ENCODE results near the gene IMPA2.
"Not testable (repeated sequence)": the region's sequence is repeated elsewhere in the genome, so short reads cannot be mapped to it uniquely, and the experiment has no call there.

IMPA2 gene

DNA sequence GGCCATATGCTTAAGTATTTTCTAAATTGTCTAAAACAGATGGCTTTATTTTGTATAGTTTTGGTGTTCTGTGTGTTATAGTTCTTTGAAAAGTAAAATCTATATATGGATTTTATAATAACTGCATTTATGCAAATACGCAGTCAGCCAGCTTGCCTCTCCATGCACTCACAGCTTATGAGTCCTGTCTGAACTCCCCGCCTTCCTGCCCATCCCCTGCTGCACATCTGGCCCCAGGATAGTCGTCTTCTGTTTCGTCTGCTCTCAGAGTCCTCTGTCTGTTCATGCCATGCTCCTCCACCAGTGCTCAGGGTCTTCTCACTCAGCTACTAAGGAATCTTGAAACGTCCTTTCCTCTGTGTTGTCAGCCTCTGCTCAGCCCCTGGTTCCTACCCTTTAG lies 84.1 kb downstream of the IMPA2 start:
- Histone ChIP-seq H4K5ac (ENCODE audit: low read length) (no peak overlapping the region), H2BK5ac (ENCODE audit: low read length) (no peak overlapping the region)
- WGBS (ENCODE audit: extremely low coverage, insufficient coverage, low lambda C conversion rate): no CpG with 5 or more reads among the region's 5 CpGs

GRCh38 chr18:12066910-12067511 lies 85.7 kb downstream of the IMPA2 start:
- no peaks in the 10 kb centered on the region for H3K79me1 ChIP-seq (ENCODE audit: low read length)
- H2BK5ac ChIP-seq (ENCODE audit: low read length): no peak overlapping the region
- H2BK120ac ChIP-seq (ENCODE audit: low read depth, low read length): no peak overlapping the region
- no peak overlapping the region for H3K27ac ChIP-seq (ENCODE audit: low read depth, low read length)
- no peak overlapping the region for H3K4ac ChIP-seq (ENCODE audit: low read depth, low read length)
- H3K79me2 ChIP-seq (ENCODE audit: control insufficient read depth, insufficient read depth, low read length): no peaks in the 10 kb centered on the region
- WGBS (ENCODE audit: extremely low coverage, insufficient coverage, low lambda C conversion rate): no CpG with 5 or more reads among the region's 47 CpGs
- no peak overlapping the region for H3K23ac ChIP-seq (ENCODE audit: low read length)
- H3K4me2 ChIP-seq (ENCODE audit: low read length): no peak overlapping the region
- DNase-seq: no peak
- H3K56ac ChIP-seq (ENCODE audit: low read length): no peak overlapping the region
- H3K4me3 ChIP-seq (ENCODE audit: low read length): no peak overlapping the region
- H2BK15ac ChIP-seq (replicated peaks; ENCODE audit: low read depth): no peak overlapping the region
- H2AK5ac ChIP-seq (ENCODE audit: low read length): no peak overlapping the region
- no peaks in the 10 kb centered on the region for H3K36me3 ChIP-seq (ENCODE audit: control insufficient read depth, insufficient read depth, low read length)
- H3K9ac ChIP-seq (ENCODE audit: low read length): no peak overlapping the region
- no peak overlapping the region for H3K18ac ChIP-seq (ENCODE audit: low read length)
- no peaks in the 10 kb centered on the region for H3K4me1 ChIP-seq (ENCODE audit: control insufficient read depth, low read depth, low read length)
- H4K5ac ChIP-seq (ENCODE audit: low read length): no peak overlapping the region
- H3K27me3 ChIP-seq (ENCODE audit: insufficient read depth, low read length, poor library complexity): no peaks in the 10 kb centered on the region
- H4K8ac ChIP-seq (ENCODE audit: low read depth, low read length): no peak overlapping the region

More for the DNA sequence above, 84.1 kb downstream of the IMPA2 start:
- Histone ChIP-seq H3K27me3 (ENCODE audit: insufficient read depth, low read length, poor library complexity) (no peaks in the 10 kb centered on the region), H3K36me3 (ENCODE audit: control insufficient read depth, insufficient read depth, low read length) (no peaks in the 10 kb centered on the region), H3K4ac (ENCODE audit: low read depth, low read length) (no peak overlapping the region), H3K56ac (ENCODE audit: low read length) (no peak overlapping the region), H3K23ac (ENCODE audit: low read length) (no peak overlapping the region), H3K4me1 (ENCODE audit: control insufficient read depth, low read depth, low read length) (no peaks in the 10 kb centered on the region), H2BK120ac (ENCODE audit: low read depth, low read length) (no peak overlapping the region), H3K9ac (ENCODE audit: low read length) (no peak overlapping the region), H2BK15ac (replicated peaks; ENCODE audit: low read depth) (no peak overlapping the region), H3K79me1 (ENCODE audit: low read length) (no peaks in the 10 kb centered on the region), H3K27ac (ENCODE audit: low read depth, low read length) (no peak overlapping the region), H3K18ac (ENCODE audit: low read length) (no peak overlapping the region), H3K79me2 (ENCODE audit: control insufficient read depth, insufficient read depth, low read length) (no peaks in the 10 kb centered on the region), H3K4me2 (ENCODE audit: low read length) (no peak overlapping the region), H4K8ac (ENCODE audit: low read depth, low read length) (no peak overlapping the region), H2AK5ac (ENCODE audit: low read length) (no peak overlapping the region), H3K4me3 (ENCODE audit: low read length) (no peak overlapping the region)
- DNase-seq: no peak

GRCh38 chr18:12067671-12068070 lies 86.4 kb downstream of the IMPA2 start:
- Histone ChIP-seq H3K4me3 (ENCODE audit: low read length) (no peak overlapping the region), H3K56ac (ENCODE audit: low read length) (no peak overlapping the region), H3K79me1 (ENCODE audit: low read length) (no peaks in the 10 kb centered on the region), H3K27me3 (ENCODE audit: insufficient read depth, low read length, poor library complexity) (no peaks in the 10 kb centered on the region), H3K79me2 (ENCODE audit: control insufficient read depth, insufficient read depth, low read length) (no peaks in the 10 kb centered on the region), H3K9ac (ENCODE audit: low read length) (no peak overlapping the region), H3K18ac (ENCODE audit: low read length) (no peak overlapping the region), H2BK5ac (ENCODE audit: low read length) (no peak overlapping the region), H2BK15ac (replicated peaks; ENCODE audit: low read depth) (no peak overlapping the region), H2AK5ac (ENCODE audit: low read length) (no peak overlapping the region), H4K8ac (ENCODE audit: low read depth, low read length) (no peak overlapping the region), H3K27ac (ENCODE audit: low read depth, low read length) (no peak overlapping the region), H3K4me2 (ENCODE audit: low read length) (no peak overlapping the region), H3K23ac (ENCODE audit: low read length) (no peak overlapping the region), H4K5ac (ENCODE audit: low read length) (no peak overlapping the region), H3K4ac (ENCODE audit: low read depth, low read length) (no peak overlapping the region), H3K36me3 (ENCODE audit: control insufficient read depth, insufficient read depth, low read length) (no peaks in the 10 kb centered on the region), H3K4me1 (ENCODE audit: control insufficient read depth, low read depth, low read length) (no peaks in the 10 kb centered on the region), H2BK120ac (ENCODE audit: low read depth, low read length) (no peak overlapping the region)
- no CpG with 5 or more reads among the region's 26 CpGs for WGBS (ENCODE audit: extremely low coverage, insufficient coverage, low lambda C conversion rate)
- no peak for DNase-seq

DNA sequence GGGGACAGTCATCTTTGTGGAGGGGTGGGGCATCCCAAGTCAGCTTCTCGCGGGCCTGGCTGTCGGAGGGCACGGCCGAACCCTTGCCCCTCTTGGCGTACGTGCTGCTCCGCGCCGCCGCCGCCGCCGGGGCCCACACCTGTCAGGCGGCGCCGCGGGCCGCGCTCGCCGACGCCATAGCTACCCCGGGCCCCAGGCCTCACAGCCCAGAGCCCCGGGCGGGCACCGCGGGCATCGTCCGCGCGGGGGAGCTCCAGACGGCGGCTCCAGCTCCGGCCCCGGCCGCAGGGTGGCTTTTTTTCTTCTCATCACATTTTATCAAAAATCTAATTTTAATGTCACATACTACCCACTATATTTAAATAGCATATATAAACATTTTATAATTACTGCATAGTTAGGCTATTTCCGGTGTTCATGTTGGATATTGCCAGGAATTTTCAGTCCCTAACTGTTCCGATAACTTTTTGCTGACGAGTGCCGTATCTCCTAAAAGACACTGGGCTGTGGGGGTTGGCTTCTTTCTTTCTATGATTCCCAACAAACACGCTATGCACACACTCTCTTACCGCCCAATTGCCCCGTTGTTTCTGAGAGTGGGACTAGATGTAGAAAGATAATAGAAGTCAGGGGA lies 87.1 kb downstream of the IMPA2 start:
- not testable (repeated sequence) for H3K27me3 ChIP-seq (ENCODE audit: insufficient read depth, low read length, poor library complexity); H3K23ac ChIP-seq (ENCODE audit: low read length); H3K79me2 ChIP-seq (ENCODE audit: control insufficient read depth, insufficient read depth, low read length); H2AK5ac ChIP-seq (ENCODE audit: low read length); H3K36me3 ChIP-seq (ENCODE audit: control insufficient read depth, insufficient read depth, low read length); H3K4ac ChIP-seq (ENCODE audit: low read depth, low read length); H3K4me2 ChIP-seq (ENCODE audit: low read length); H3K4me3 ChIP-seq (ENCODE audit: low read length); H3K9ac ChIP-seq (ENCODE audit: low read length); H2BK5ac ChIP-seq (ENCODE audit: low read length); H3K4me1 ChIP-seq (ENCODE audit: control insufficient read depth, low read depth, low read length); H2BK120ac ChIP-seq (ENCODE audit: low read depth, low read length); H3K79me1 ChIP-seq (ENCODE audit: low read length); H3K18ac ChIP-seq (ENCODE audit: low read length); H3K56ac ChIP-seq (ENCODE audit: low read length); H2BK15ac ChIP-seq (replicated peaks; ENCODE audit: low read depth); DNase-seq; H4K5ac ChIP-seq (ENCODE audit: low read length); H4K8ac ChIP-seq (ENCODE audit: low read depth, low read length); H3K27ac ChIP-seq (ENCODE audit: low read depth, low read length)
- WGBS (ENCODE audit: extremely low coverage, insufficient coverage, low lambda C conversion rate): no CpG with 5 or more reads among the region's 44 CpGs

GRCh38 chr18:12068950-12069320 lies 87.6 kb downstream of the IMPA2 start:
- Histone ChIP-seq H3K27me3 (ENCODE audit: insufficient read depth, low read length, poor library complexity) (no peaks in the 10 kb centered on the region), H3K23ac (ENCODE audit: low read length) (no peak overlapping the region), H2BK5ac (ENCODE audit: low read length) (no peak overlapping the region), H3K79me1 (ENCODE audit: low read length) (no peaks in the 10 kb centered on the region), H2BK120ac (ENCODE audit: low read depth, low read length) (no peak overlapping the region), H3K4ac (ENCODE audit: low read depth, low read length) (no peak overlapping the region), H3K4me3 (ENCODE audit: low read length) (no peak overlapping the region), H2BK15ac (replicated peaks; ENCODE audit: low read depth) (no peak overlapping the region), H4K5ac (ENCODE audit: low read length) (no peak overlapping the region), H2AK5ac (ENCODE audit: low read length) (no peak overlapping the region), H3K56ac (ENCODE audit: low read length) (no peak overlapping the region), H3K4me1 (ENCODE audit: control insufficient read depth, low read depth, low read length) (no peaks in the 10 kb centered on the region), H3K18ac (ENCODE audit: low read length) (no peak overlapping the region), H3K36me3 (ENCODE audit: control insufficient read depth, insufficient read depth, low read length) (no peaks in the 10 kb centered on the region), H3K9ac (ENCODE audit: low read length) (no peak overlapping the region), H3K4me2 (ENCODE audit: low read length) (no peak overlapping the region), H4K8ac (ENCODE audit: low read depth, low read length) (no peak overlapping the region), H3K27ac (ENCODE audit: low read depth, low read length) (no peak overlapping the region), H3K79me2 (ENCODE audit: control insufficient read depth, insufficient read depth, low read length) (no peaks in the 10 kb centered on the region)
- no peak for DNase-seq
- no CpG with 5 or more reads among the region's 3 CpGs for WGBS (ENCODE audit: extremely low coverage, insufficient coverage, low lambda C conversion rate)

DNA sequence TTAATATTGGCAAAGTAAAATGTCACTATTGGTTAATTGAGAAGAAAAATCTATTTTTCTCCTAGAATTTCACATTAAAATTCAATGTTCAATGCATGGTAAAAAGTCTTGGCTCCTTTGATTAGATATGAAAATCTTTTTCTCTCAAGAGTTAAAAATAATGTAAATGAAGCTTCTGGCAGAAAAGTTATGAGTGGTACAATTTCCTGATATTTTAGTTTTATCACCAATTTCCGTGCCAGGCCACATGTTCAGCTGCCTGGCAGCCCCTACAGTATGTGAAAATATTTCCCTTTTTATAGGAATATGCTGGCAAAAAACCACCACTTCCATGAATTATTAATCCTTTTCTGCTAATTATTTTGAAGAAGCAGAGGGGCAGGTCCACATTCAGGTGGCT lies 89.8 kb downstream of the IMPA2 start:
- H3K56ac ChIP-seq (ENCODE audit: low read length); H4K8ac ChIP-seq (ENCODE audit: low read depth, low read length); H2BK120ac ChIP-seq (ENCODE audit: low read depth, low read length); H3K4ac ChIP-seq (ENCODE audit: low read depth, low read length); H3K27ac ChIP-seq (ENCODE audit: low read depth, low read length); H3K18ac ChIP-seq (ENCODE audit: low read length); H3K4me2 ChIP-seq (ENCODE audit: low read length); H3K4me1 ChIP-seq (ENCODE audit: control insufficient read depth, low read depth, low read length); H3K79me1 ChIP-seq (ENCODE audit: low read length); H3K4me3 ChIP-seq (ENCODE audit: low read length); H3K9ac ChIP-seq (ENCODE audit: low read length); H3K23ac ChIP-seq (ENCODE audit: low read length); H3K36me3 ChIP-seq (ENCODE audit: control insufficient read depth, insufficient read depth, low read length); DNase-seq; H3K27me3 ChIP-seq (ENCODE audit: insufficient read depth, low read length, poor library complexity); H2AK5ac ChIP-seq (ENCODE audit: low read length); H4K5ac ChIP-seq (ENCODE audit: low read length); H2BK5ac ChIP-seq (ENCODE audit: low read length); H3K79me2 ChIP-seq (ENCODE audit: control insufficient read depth, insufficient read depth, low read length); H2BK15ac ChIP-seq (replicated peaks; ENCODE audit: low read depth): not testable (repeated sequence)
- WGBS (ENCODE audit: extremely low coverage, insufficient coverage, low lambda C conversion rate): no CpG with 5 or more reads among the region's 1 CpG
